GM12874 (cell line): ENCODE results near the gene PTTG1IP.

ENCODE experiments used
- TF ChIP-seq, protein P1 (sequence below): IDR thresholded peaks from 2 replicates; pipeline ENCODE4 v1.5.1; 2011; ENCODE audit warnings: low read depth, mild to moderate bottlenecking, control low read depth, low read length, moderate library complexity; ENCODE audit not compliant: insufficient read depth

Gene PTTG1IP

DNA sequence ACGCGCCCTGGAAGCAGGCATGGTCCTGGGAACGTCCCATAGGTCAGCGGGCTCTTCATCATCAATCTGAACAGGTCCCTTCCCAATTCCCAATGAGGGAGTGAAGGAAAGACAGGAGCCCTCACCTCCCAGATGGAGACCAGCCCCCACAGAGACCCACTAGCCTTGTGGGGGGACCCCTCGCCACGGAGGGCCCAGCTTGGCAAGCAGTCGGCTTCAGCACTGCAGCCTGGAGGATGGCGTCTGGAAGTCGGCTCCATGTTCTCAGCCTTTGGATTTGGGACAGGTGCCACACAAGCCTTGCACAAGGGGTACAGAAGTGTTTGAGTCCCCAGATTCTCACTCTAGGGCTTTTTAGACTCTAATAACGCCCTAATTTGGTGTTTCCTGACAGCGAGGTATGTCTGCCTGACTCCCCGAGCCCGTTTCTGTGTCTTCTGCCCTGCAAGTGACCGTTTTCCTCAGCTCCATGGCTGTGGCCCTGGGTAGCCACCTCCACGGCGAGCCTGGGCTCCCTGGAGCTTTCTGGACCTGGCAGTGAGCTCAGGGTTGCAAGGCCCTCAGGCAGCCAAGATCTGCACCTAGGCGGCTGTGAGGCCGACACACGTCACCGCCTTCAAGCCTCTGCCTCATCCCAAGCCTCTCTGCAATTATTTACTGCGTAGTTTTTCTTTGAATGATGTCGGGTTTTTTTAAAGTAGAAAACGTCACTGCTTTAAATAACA is 30.6 kb downstream of the PTTG1IP start:
- TF ChIP-seq, protein P1, sequence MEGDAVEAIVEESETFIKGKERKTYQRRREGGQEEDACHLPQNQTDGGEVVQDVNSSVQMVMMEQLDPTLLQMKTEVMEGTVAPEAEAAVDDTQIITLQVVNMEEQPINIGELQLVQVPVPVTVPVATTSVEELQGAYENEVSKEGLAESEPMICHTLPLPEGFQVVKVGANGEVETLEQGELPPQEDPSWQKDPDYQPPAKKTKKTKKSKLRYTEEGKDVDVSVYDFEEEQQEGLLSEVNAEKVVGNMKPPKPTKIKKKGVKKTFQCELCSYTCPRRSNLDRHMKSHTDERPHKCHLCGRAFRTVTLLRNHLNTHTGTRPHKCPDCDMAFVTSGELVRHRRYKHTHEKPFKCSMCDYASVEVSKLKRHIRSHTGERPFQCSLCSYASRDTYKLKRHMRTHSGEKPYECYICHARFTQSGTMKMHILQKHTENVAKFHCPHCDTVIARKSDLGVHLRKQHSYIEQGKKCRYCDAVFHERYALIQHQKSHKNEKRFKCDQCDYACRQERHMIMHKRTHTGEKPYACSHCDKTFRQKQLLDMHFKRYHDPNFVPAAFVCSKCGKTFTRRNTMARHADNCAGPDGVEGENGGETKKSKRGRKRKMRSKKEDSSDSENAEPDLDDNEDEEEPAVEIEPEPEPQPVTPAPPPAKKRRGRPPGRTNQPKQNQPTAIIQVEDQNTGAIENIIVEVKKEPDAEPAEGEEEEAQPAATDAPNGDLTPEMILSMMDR = no peak

DNA sequence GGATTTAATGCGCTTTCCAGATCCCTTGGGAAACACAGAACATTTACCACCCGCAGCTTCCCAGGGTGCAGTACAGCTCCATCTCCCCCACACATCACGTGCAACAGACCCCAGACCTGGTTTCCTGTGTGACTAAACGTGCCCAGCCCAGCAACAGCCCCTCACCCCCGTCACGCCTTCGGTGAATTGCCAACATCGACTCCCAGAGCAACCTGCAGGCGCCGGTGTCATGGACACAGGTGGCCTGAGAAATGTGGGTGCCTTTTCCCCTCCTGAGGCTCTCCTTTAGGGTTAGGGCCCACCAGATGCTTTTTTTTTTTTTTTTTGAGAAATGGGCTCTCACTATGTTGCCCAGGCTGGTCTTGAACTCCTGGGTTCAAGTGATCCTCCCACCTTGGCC is 31.4 kb downstream of the PTTG1IP start:
- TF ChIP-seq, protein P1 = no peak

DNA sequence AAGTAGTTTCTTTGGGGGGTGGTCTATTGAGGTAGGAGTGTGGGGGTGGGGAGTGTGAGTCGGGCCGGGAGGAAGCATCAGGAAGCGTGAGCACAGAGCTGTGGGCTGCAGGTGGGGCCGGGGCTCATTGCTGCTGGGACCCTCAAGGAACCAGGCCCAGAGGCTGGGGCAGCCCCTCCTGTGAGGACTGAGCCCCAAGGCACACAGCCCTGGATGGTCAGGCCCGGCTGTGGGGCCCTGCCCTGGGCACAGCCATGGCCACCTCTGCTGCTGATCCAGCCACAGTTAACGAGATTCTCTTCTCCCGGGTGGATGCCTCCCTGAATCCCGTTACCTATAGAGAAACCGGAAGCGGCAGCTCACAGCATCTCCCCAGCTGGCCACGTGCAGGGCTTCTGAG is 32.7 kb downstream of the PTTG1IP start:
- TF ChIP-seq, protein P1 = no peak

DNA sequence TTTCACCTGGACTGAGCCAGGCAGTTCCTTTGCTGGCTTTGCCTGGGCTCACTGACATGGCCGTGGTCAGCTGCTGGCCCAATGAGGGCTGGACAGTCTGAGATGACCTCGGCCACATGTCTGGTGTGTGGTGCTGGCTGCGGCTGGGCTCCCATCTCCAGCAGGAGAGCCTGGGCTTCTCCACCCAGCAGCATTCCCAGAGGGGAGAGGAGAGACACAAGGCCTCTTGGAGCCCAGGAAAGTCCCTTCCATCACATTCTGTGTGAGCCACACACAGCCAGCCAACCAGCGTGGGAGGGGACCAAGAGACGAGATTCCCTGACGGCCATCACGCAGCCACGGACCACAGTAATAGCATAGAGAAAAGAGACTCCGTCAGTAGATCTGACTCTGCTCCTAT is 34.5 kb downstream of the PTTG1IP start:
- TF ChIP-seq, protein P1 = no peak

DNA sequence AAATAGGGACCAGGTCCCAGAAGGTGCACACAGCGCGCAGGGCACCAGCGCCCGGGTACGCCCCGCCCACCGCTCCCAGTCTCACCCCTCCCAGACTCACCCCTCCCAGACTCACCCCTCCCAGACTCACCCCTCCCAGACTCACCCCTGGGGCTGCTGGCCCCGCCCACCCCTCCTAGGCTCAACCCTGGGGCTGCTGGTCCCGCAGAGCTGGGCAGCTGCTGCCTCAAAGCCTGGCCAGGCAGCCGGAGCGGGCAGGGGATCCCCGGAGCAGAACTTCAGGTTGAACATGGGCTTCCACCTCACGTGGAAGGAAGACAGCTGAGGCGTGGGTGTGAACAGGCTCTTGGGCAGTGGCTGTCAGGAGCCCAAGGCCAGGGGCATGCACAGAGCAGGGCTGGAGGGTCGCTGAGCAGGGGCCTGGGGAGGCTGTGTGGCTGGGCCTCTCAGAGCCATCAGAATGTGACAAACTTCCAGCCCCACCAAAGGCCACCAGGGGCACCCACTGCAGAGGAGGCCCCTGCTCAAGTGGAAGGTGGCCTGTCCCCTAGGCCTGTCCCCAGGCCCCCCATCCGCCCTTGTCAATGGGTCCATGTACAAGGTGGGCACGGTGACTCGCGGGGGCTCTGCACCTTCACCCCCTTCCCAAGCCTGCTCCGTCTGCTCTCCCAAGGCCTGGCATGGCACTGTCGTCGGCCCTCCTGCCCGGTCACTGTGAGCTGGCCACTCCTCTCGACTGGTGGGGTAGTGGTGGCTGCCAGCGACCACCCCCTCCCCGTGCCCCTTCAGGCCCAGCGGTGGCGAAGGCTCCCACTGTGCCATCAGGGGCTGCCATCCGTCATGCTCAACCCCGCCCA is 35.2 kb downstream of the PTTG1IP start:
- TF ChIP-seq, protein P1 = no peak

DNA sequence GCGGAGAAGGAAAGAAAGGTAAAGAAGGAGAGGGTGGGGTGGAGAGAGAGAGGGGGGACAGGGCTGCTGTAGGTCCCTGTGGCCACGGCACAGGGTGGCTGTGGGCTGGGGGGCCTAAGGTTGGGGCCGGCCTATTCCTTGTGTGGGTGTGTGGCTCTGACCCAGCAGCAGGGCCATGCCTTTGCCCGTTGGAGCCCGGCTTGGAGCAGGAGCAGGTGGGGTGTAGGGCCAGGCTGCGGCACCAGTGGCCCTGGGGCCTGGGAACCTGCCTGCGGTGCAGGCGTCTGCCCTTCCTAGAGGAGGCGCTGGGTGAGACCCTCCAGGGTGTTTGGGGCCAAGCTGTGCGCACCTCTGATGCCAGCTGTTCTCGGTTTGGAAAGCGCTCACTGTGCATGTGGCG is 36.0 kb downstream of the PTTG1IP start:
- TF ChIP-seq, protein P1 = no peak

DNA sequence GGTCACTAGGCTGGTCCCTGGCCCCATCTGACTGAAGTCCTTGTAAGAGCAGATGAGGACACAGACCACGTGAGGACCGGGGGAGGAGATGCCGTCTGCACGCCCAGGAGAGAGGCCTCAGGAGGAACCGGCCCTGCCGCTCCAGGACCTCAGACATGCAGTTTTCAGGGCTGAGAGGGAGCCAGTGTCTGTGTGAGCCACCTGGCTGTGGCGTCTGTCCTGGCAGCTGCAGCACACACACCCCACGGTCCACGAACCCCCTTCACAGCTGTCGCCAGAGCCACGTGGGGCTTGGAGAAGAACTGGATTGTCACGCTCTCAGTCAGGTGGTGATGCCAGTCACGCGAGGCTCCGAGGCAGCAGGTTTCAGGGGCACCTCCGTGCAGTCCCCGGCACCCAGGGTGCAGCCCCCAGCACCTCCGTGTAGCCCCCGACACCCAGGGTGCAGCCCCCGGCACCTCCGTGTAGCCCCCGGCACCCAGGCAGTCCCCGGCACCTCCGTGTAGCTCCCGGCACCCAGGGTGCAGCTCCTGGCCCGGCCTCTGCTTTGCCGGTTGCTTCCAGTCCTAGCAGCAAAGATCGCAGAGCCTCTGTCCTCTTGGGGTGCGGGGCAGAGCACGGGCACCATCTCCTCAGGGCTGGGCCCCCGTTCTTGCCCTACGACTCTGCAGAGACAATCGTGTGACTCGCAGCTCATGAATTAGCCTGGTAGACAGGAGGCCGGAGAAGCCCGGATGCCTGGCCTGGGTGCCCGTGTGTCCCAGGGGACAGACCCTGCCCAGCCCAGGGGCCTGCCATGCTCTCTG is 36.6 kb downstream of the PTTG1IP start:
- TF ChIP-seq, protein P1 = no peak
